ENCODE data around the gene IL1RAPL2.

The IL1RAPL2 gene

GRCh38 chrX:104749951-104750610 is 184.1 kb downstream of the IL1RAPL2 start:
- DNase-seq (ENCODE audit: insufficient read length, low spot score) (no peak), FAIRE-seq (no peak)
- TF ChIP-seq CTCF (IDR thresholded peaks at IDR 0.05; ENCODE audit: insufficient read depth, missing control alignments): no peak

GRCh38 chrX:104762641-104763040 is 196.6 kb downstream of the IL1RAPL2 start:
- DNase-seq (ENCODE audit: insufficient read length, low spot score): no peak
- no peak for TF ChIP-seq CTCF (IDR thresholded peaks at IDR 0.05; ENCODE audit: insufficient read depth, missing control alignments)
- FAIRE-seq: no peak

GRCh38 chrX:104789784-104790183 is 223.8 kb downstream of the IL1RAPL2 start:
- no peak for TF ChIP-seq CTCF (IDR thresholded peaks at IDR 0.05; ENCODE audit: insufficient read depth, missing control alignments)
- DNase-seq (ENCODE audit: insufficient read length, low spot score): no peak
- FAIRE-seq: no peak

GRCh38 chrX:104795804-104796203 is 229.8 kb downstream of the IL1RAPL2 start:
- FAIRE-seq: no peak
- TF ChIP-seq CTCF (IDR thresholded peaks at IDR 0.05; ENCODE audit: insufficient read depth, missing control alignments): no peak
- no peak for DNase-seq (ENCODE audit: insufficient read length, low spot score)

- DNase-seq (ENCODE audit: insufficient read length, low spot score): no peak
- TF ChIP-seq CTCF (IDR thresholded peaks at IDR 0.05; ENCODE audit: insufficient read depth, missing control alignments): no peak
- FAIRE-seq: no peak
Measured at GRCh38 chrX:104803219-104803618, 237.2 kb downstream of the IL1RAPL2 start.

GRCh38 chrX:104806346-104806745 is 240.3 kb downstream of the IL1RAPL2 start:
- no peak for TF ChIP-seq CTCF (IDR thresholded peaks at IDR 0.05; ENCODE audit: insufficient read depth, missing control alignments)
- FAIRE-seq (no peak), DNase-seq (ENCODE audit: insufficient read length, low spot score) (no peak)

- TF ChIP-seq CTCF (IDR thresholded peaks at IDR 0.05; ENCODE audit: insufficient read depth, missing control alignments): no peak
- DNase-seq (ENCODE audit: insufficient read length, low spot score) (no peak), FAIRE-seq (no peak)
Measured at GRCh38 chrX:104833401-104833800, 267.4 kb downstream of the IL1RAPL2 start.
